ENCODE data around the gene DEGS2.
"Not testable (repeated sequence)": the region's sequence is repeated elsewhere in the genome, so short reads cannot be mapped to it uniquely, and the experiment has no call there.

Gene DEGS2

DNA sequence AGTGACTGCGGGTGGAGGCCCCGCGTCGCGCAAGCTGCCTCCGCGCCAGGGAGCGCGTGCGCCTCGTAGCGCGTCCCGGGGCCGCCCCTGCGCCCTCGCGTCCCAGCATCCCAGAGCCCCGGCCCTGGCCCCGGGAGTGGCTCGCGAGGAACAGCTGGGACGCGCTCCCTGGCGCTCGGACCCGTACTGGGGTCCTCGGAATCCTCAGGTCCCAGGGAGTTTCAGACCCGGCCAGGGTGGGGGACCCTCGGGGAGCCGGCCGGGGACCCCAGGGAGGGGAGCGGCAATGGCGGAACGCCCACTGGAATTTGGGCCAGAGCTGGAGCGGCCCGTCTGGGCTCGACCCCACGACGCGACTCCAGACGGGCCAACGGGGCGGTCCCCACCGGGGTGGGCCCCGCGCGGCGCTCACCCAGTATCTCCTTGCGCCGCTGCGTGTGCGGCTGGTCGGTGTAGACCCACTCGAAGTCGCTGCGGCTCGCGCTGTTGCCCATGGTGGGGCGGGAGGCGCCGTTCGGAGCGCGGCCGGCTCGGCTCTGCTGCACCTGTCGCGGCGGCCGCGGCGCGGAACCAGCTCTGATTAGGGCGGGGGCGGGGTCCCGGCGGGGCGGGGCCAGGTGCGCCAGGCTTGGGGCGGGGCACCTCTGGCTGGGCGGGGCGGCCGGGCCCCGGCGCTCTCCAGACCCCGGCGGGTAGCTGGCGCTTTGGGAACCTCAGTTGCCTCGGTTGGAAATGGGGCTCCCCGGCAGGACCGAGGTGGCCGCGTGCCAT lies at the start of gene DEGS2:
Gene DEGS2, minus strand, starts transcription at position 552 of the 771 bp plus-strand sequence. Its CDS starts 58 bp downstream, at position 494.
- DNase-seq (ENCODE audit: insufficient read length, low spot score), result no peak
- FAIRE-seq, result no peak

DNA sequence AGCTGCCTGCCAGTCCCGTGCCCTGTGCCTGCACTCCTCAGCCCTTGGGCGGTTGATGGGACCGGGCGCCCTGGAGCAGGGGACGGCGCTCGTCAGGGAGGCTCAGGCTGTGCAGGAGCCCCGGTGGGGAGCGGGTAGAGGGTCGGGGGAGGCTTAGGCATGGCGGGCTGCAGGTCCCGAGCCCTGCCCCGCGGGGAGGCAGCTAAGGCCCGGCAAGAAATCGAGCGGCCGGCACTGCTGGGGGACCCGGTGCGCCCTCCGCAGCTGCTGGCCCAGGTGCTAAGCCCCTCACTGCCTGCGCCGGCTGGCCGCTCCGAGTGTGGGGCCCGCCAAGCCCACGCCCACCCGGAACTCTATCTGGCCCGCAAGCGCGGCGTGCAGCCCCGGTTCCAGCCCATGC lies 48.7 kb upstream of the DEGS2 start:
- not testable (repeated sequence) for FAIRE-seq; DNase-seq (ENCODE audit: insufficient read length, low spot score)

DNA sequence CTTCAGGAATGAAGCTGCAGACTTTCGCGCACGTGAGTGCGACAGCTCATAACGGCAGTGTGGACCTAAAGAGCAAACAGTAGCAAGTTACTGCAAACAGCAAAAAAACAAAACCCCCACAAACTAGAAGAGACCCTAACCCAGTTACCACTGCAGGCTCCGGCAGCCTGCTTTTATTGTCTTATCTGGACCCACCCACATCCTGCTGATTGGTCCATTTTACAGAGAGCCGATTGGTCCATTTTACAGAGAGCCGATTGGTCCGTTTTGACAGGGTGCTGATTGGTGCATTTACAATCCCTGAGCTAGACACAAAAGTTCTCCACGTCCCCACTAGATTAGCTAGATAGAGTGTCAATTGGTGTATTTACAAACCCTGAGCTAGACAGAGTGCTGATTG lies 48.1 kb upstream of the DEGS2 start:
- not testable (repeated sequence) for FAIRE-seq

DNA sequence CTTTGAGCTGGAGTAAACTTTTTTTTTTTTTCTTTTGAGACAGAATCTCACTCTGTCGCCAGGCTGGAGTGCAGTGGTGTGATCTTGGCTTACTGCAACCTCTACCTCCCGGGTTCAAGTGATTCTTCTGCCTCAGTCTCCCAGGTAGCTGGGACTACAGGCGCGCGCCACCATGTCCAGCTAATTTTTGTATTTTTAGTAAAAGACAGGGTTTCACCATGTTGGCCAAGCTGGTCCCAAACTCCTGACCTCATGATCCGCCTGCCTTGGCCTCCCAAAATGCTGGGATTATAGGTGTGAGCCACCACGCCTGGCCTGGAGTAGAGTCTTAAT lies 45.4 kb upstream of the DEGS2 start:
- not testable (repeated sequence) for DNase-seq (ENCODE audit: insufficient read length, low spot score); FAIRE-seq

More for the DNA sequence above, 48.1 kb upstream of the DEGS2 start:
- not testable (repeated sequence) for DNase-seq (ENCODE audit: insufficient read length, low spot score)

- no peak for FAIRE-seq
- no peak for DNase-seq (ENCODE audit: insufficient read length, low spot score)
Observed at GRCh38 chr14:100203962-100204834, 44.8 kb upstream of the DEGS2 start.

GRCh38 chr14:100203146-100203545 lies 43.7 kb upstream of the DEGS2 start:
- FAIRE-seq (no peak), DNase-seq (ENCODE audit: insufficient read length, low spot score) (no peak)

DNA sequence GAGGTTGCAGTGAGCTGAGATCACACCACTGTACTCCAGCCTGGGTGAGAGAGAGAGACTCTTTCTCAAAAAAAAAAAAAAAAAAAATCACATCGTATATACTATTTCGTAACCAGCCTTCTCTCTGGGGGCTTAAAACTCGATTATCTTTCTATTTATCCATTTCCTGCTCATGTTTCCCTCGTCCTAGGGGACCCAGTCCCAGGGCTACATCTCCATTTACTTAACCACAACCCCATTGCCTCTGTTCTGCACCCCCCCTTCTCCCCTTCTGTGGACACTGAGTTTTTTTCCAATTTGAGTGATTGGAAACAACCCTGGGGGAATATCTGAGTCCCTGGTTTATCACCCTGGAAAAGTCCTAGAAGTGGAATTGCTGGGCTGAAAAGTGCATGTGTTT lies 43.3 kb upstream of the DEGS2 start:
- FAIRE-seq, result no peak
- DNase-seq (ENCODE audit: insufficient read length, low spot score), result no peak

GRCh38 chr14:100201701-100202100 lies 42.3 kb upstream of the DEGS2 start:
- no peak for FAIRE-seq
- DNase-seq (ENCODE audit: insufficient read length, low spot score), result no peak

- no peak for FAIRE-seq
- no peak for DNase-seq (ENCODE audit: insufficient read length, low spot score)
Observed at GRCh38 chr14:100200311-100200710, 40.9 kb upstream of the DEGS2 start.

- FAIRE-seq, result no peak
- no peak for DNase-seq (ENCODE audit: insufficient read length, low spot score)
Observed at GRCh38 chr14:100199240-100199860, 39.9 kb upstream of the DEGS2 start.

DNA sequence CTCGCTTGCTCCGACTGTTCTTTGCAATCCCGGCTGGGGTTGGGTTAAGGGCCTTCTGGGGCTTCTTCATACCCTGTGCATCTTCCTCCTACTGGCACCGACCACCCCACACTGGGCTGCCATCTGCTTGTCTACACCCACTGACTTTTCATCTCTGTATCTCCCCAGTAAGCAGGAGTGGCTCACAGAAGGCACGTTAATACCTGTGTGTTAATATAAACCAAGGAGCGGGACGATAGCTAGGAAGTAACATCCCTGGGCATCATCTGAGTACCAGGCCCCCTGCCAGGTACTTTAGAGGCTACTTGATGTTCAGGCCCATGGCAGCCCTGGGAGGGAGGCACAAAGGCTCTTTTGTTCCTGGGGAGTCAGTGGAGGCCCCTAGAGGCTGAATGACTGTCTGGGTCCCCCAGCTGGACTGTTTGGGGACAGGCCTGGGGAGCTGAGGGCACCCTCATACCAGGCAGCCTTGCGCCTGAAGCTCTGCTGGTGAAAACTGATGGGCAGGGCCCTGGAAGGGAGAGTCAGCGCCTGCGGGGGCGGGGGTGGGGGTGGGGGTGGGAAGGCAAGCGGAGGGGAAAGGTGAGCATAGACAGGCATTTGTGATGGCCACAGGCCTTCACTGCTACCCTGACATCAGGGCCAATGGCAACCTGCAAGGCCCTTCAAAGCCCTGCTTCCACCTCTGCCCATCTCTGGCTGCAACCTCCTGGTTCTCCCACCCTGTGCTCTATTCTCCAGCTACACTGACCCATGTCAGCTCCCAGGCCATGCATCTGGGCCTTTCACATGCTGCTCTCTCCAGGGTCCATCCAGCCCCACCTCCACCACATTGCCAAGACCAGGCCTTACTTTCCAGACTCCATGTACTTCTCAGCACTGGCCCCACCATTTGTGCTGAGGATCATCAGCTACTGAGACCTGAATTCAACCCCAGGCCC lies 34.2 kb upstream of the DEGS2 start:
- DNase-seq (ENCODE audit: insufficient read length, low spot score) (no peak), FAIRE-seq (no peak)

GRCh38 chr14:100192672-100193416 lies 33.4 kb upstream of the DEGS2 start:
- FAIRE-seq (peak; percentile 89), DNase-seq (ENCODE audit: insufficient read length, low spot score) (peak; percentile 100)

DNA sequence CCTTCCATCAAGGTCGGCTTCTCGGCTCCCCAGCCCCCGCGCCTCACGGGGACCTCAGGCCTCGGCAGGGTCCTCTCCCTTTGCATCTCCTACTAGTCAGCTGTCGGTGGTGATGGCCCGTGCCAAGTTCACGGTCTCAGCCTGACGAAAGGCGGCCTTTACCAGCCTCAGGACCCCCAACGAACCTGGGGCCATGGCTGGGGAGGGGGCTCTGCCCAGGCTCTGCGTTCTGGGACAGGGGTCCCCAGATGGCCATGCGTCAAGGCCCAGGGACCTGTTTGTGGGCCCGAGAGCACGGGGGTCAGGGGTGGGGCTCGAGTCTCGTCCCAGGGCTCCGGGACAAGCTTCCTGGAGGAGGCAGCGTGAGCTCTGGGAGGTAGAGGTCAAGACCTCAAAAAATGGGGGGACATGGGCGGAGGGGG lies 32.8 kb upstream of the DEGS2 start:
- no peak for FAIRE-seq
- DNase-seq (ENCODE audit: insufficient read length, low spot score), result no peak

DNA sequence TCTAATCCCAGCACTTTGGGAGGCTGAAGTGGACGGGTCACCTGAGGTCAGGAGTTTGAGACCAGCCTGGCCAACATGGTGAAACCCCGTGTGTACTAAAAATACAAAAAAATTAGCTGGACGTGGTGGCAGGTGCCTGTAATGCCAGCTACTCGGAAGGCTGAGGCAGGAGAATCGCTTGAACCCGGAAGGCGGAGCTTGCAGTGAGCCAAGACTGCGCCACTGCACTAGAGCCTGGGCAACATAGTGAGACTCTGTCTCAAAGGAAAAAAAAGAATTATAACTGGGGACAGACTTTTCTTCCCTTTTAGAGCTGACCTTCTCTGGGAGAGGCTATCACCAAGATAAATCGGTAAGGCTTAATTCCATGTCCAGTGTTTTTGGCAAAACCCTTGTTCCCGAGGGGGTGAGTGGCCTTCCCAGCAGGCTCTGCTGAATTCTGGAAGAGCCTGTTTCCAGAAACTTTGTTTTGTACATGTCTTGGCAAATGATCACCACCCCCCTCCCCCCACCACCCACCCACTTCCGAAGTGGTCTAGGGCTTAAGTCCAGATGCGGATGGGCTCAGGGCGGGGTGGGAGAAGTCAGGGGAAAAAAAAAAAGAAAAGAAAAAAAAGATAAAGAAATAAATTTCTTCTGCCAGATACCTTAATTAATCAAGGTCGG lies 32.3 kb upstream of the DEGS2 start:
- no peak for FAIRE-seq

GRCh38 chr14:100190126-100190525 lies 30.7 kb upstream of the DEGS2 start:
- DNase-seq (ENCODE audit: insufficient read length, low spot score) (no peak), FAIRE-seq (no peak)

More for the DNA sequence above, 32.3 kb upstream of the DEGS2 start:
- DNase-seq (ENCODE audit: insufficient read length, low spot score), result no peak

- DNase-seq (ENCODE audit: insufficient read length, low spot score) (no peak), FAIRE-seq (no peak)
Observed at GRCh38 chr14:100188392-100189030, 29.1 kb upstream of the DEGS2 start.

DNA sequence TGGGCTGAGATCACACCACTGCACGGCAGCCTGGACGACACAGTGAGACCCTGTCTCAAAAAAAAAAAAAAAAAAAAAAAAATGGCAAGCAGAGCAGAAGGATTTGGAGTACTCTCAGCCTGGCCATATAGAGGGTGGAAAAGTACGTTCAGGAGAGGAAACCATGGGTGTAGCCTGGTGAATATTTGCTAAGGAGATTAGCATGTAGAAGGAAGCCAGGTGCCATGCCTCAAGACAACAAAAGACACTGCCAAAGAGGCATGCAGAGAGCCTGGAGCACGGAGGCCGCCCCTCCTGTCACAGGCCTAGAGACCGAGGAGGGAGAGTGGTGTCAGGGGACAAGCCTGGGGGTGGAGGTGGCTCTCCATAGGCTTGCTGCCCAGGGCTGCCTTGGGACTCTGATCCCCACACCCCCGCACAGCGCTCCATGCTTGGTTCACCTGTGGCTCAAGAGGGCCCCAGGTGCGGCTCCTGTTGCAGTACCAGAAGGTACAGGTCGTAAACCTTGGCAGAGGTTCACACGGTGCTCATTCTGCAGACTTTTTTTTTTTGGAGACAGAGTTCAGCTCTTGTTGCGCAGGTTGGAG lies 27.9 kb upstream of the DEGS2 start:
- no peak for DNase-seq (ENCODE audit: insufficient read length, low spot score)
- FAIRE-seq, result no peak

All from HTR-8/SVneo (cell line).